SK-N-SH (cell line): ENCODE results near the gene THADA. TPM values are rescaled to one million over a fixed set of nuclear protein-coding genes. Genes with fewer than 3 reads are reported as not detected.

Experiments used
- CTCF ChIA-PET: fragments of 300-600, 350-600 bp; formaldehyde crosslinking; extraction: SDS; loops from one replicate; lab custom pipeline; 2021; lab: Yijun Ruan, JAX
- POLR2A ChIA-PET: fragments of 350-600 bp; sonication (Branson Sonifier 250); formaldehyde crosslinking; extraction: SDS; loops from one replicate; lab custom pipeline; 2020; ENCODE audit warnings: antibody characterized with exemption, inconsistent platforms; lab: Yijun Ruan, JAX
- DNase-seq: peaks from one replicate; pipeline ENCODE4 v3.0.0; 2012
- H2AFZ ChIP-seq: fragments of 200-600 bp; sonication (generic); 2 replicates; pipeline ENCODE4 v1.8.1; 2016; ENCODE audit warnings: antibody characterized with exemption, mild to moderate bottlenecking, low read depth
- H3F3A ChIP-seq: fragments of 200-600 bp; sonication (generic); replicated peaks from 2 replicates; pipeline ENCODE3; 2016; ENCODE audit warnings: antibody characterized with exemption, mild to moderate bottlenecking; ENCODE audit not compliant: insufficient read depth
- H3K27ac ChIP-seq, 2 experiments: fragments of 200-500 bp in 1 of 2; fragments of 200-600 bp in 1 of 2; sonication (Bioruptor generic) in 1 of 2; sonication (generic), shearing (Covaris generic) in 1 of 2; 2 replicates each; pipeline versions ENCODE4 v1.5.1 to v1.6.1; 2014 to 2016; ENCODE audit warnings: low read depth in 2 of 2, inconsistent platforms in 1 of 2, low read length in 1 of 2, mild to moderate bottlenecking in 1 of 2, mixed read lengths in 1 of 2
- H3K27me3 ChIP-seq: fragments of 200-600 bp; sonication (generic), shearing (Covaris generic); 2 replicates; pipeline ENCODE4 v1.6.1; 2016; ENCODE audit warnings: mixed run types; ENCODE audit not compliant: insufficient read depth
- H3K36me3 ChIP-seq, 2 experiments: fragments of 200-500 bp in 1 of 2; fragments of 200-600 bp in 1 of 2; sonication (Bioruptor generic) in 1 of 2; sonication (generic) in 1 of 2; replicated peaks in 1 of 2; 2 replicates each; pipeline versions ENCODE3 to v1.5.1; 2014 to 2016; ENCODE audit warnings: low read length in 1 of 2, mild to moderate bottlenecking in 1 of 2; ENCODE audit not compliant: insufficient read depth in 2 of 2, control insufficient read depth in 1 of 2
- H3K4me1 ChIP-seq, 2 experiments: fragments of 200-500 bp in 1 of 2; fragments of 200-600 bp in 1 of 2; sonication (Bioruptor generic) in 1 of 2; sonication (generic), shearing (Covaris generic) in 1 of 2; 2 replicates each; pipeline versions ENCODE4 v1.5.1 to v1.6.1; 2014 to 2016; ENCODE audit warnings: low read depth in 1 of 2, low read length in 1 of 2, mixed run types in 1 of 2; ENCODE audit not compliant: insufficient read depth in 2 of 2, control insufficient read depth in 1 of 2
- H3K4me2 ChIP-seq: fragments of 200-600 bp; sonication (generic), shearing (Covaris generic); 2 replicates; pipeline ENCODE4 v1.6.1; 2017; ENCODE audit warnings: mixed run types
- H3K4me3 ChIP-seq, 2 experiments: fragments of 200-500 bp in 1 of 2; fragments of 200-600 bp in 1 of 2; sonication (Bioruptor generic) in 1 of 2; sonication (generic), shearing (Covaris generic) in 1 of 2; 2 replicates each; pipeline versions ENCODE4 v1.5.1 to v1.8.1; 2014 to 2016; ENCODE audit warnings: low read depth in 2 of 2, inconsistent platforms in 1 of 2, low read length in 1 of 2, mild to moderate bottlenecking in 1 of 2, mixed read lengths in 1 of 2, moderate library complexity in 1 of 2
- H3K79me2 ChIP-seq: fragments of 200-600 bp; sonication (generic); 2 replicates; pipeline ENCODE4 v1.8.1; 2017; ENCODE audit warnings: mild to moderate bottlenecking; ENCODE audit not compliant: insufficient read depth
- H3K9ac ChIP-seq: fragments of 200-600 bp; sonication (generic); 2 replicates; pipeline ENCODE4 v1.6.1; 2017; ENCODE audit warnings: mixed run types
- H3K9me2 ChIP-seq: fragments of 200-600 bp; sonication (generic); 2 replicates; pipeline ENCODE4 v1.6.1; 2017; ENCODE audit warnings: mixed run types
- H3K9me3 ChIP-seq: fragments of 200-600 bp; sonication (generic); 2 replicates; pipeline ENCODE4 v1.6.1; 2017; ENCODE audit warnings: mixed run types, mild to moderate bottlenecking, moderate library complexity
- H4K20me1 ChIP-seq: fragments of 200-600 bp; sonication (generic); 2 replicates; pipeline ENCODE4 v1.6.1; 2017; ENCODE audit warnings: mild to moderate bottlenecking, mixed run types; ENCODE audit not compliant: insufficient read depth
- CHD2 ChIP-seq: fragments of 150-350 bp; IDR thresholded peaks from 2 replicates; pipeline ENCODE4 v1.6.1; 2018; ENCODE audit warnings: low read length; ENCODE audit not compliant: partially characterized antibody
- ELF1 ChIP-seq: IDR thresholded peaks from 2 replicates; pipeline ENCODE4 v1.4.0; 2012
- EP300 ChIP-seq, 2 experiments: IDR thresholded peaks; 2 replicates each; pipeline versions ENCODE4 v1.4.0 to v1.6.1; 2012; ENCODE audit warnings: borderline replicate concordance in 1 of 2, low read depth in 1 of 2, low read length in 1 of 2
- FOXM1 ChIP-seq: IDR thresholded peaks from 2 replicates; pipeline ENCODE4 v1.4.0; 2012; ENCODE audit warnings: low read depth, mild to moderate bottlenecking
- GABPA ChIP-seq: IDR thresholded peaks from 2 replicates; pipeline ENCODE4 v1.4.0; 2012; ENCODE audit warnings: low read depth, mild to moderate bottlenecking
- GATA2 ChIP-seq: sonication (generic); formaldehyde crosslinking; IDR thresholded peaks from 2 replicates; pipeline ENCODE4 v1.5.0; 2020; ENCODE audit warnings: mild to moderate bottlenecking, missing genetic modification reagents
- JUND ChIP-seq: IDR thresholded peaks from 2 replicates; pipeline ENCODE4 v1.4.0; 2012
- MEF2A ChIP-seq: IDR thresholded peaks from 2 replicates; pipeline ENCODE4 v1.4.0; 2012; ENCODE audit warnings: low read depth, borderline replicate concordance
- NFIC ChIP-seq: IDR thresholded peaks from 2 replicates; pipeline ENCODE4 v1.4.0; 2012; ENCODE audit warnings: borderline replicate concordance
- POLR2AphosphoS5 ChIP-seq: IDR thresholded peaks from 2 replicates; pipeline ENCODE4 v1.6.1; 2012; ENCODE audit warnings: low read depth, low read length
- RCOR1 ChIP-seq: fragments of 150-350 bp; IDR thresholded peaks from 2 replicates; pipeline ENCODE4 v1.6.1; 2017; ENCODE audit warnings: antibody characterized with exemption, low read length
- RXRA ChIP-seq: IDR thresholded peaks from 2 replicates; pipeline ENCODE4 v1.4.0; 2012; ENCODE audit warnings: low read depth, mild to moderate bottlenecking, borderline replicate concordance
- SIN3A ChIP-seq: IDR thresholded peaks from 2 replicates; pipeline ENCODE4 v1.6.1; 2012; ENCODE audit warnings: low read depth, mild to moderate bottlenecking, low read length, moderate library complexity, borderline replicate concordance
- SMC3 ChIP-seq: IDR thresholded peaks from 2 replicates; pipeline ENCODE4 v1.6.1; 2012; ENCODE audit warnings: low read depth, low read length, improper control_type of control experiment
- TCF12 ChIP-seq: IDR thresholded peaks from 2 replicates; pipeline ENCODE4 v1.4.0; 2012
- TEAD4 ChIP-seq: IDR thresholded peaks from 2 replicates; pipeline ENCODE4 v1.4.0; 2012; ENCODE audit warnings: mild to moderate bottlenecking, borderline replicate concordance; ENCODE audit not compliant: insufficient read depth
- YY1 ChIP-seq: IDR thresholded peaks from 2 replicates; pipeline ENCODE4 v1.4.0; 2012; ENCODE audit warnings: low read depth, mild to moderate bottlenecking
- WGBS: methylation state at CpG from one replicate; pipeline ENCODE4 v1.1.6; 2017; ENCODE audit warnings: low lambda C conversion rate; 5-methylcytosine and 5-hydroxymethylcytosine counted together
- polyA plus RNA-seq, 3 experiments: library from polyadenylated mRNA; depleted of rRNA; stranded (reverse); fragments of >200 nt; gene quantifications; 2 replicates each; pipeline ENCODE4 v1.2.3, GENCODE V29; 2012
- TF ChIP-seq, protein P1 (sequence below): IDR thresholded peaks from 2 replicates; pipeline ENCODE4; 2012
- TF ChIP-seq, protein P2 (sequence below): IDR thresholded peaks from 2 replicates; pipeline ENCODE4 v1.4.0; 2012; ENCODE audit warnings: low read depth, borderline replicate concordance
- TF ChIP-seq, protein P3 (sequence below): IDR thresholded peaks from 2 replicates; pipeline ENCODE4 v1.4.0; 2012; ENCODE audit warnings: low read depth, borderline replicate concordance
- TF ChIP-seq, protein P4 (sequence below): IDR thresholded peaks from 2 replicates; pipeline ENCODE4 v1.4.0; 2012; ENCODE audit warnings: low read depth

THADA gene
- polyA plus RNA-seq, 1 of the 3 experiments (the other 2 are of a cell fraction), result 25.6 TPM

DNA sequence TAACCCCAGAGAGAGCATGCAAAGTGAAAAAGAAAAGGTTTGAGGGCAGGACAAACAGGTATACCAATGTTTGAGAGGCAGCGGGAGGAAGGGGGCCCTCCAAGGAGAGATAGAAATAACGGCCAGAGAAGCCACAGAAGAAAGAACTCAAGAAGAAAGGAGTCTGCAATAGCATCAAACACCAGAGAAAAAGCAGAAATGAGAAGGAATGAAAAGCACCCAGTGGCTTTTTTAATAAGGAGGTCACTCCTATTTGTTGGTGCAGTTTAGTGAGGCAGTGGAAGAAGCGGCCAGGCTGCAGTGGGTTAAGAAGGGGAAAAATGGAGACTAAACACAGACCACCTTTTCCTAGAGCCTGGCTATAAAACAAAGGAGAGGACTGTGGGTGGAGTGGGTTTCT lies 177.2 kb downstream of the THADA start (continued):
- TF ChIP-seq MEF2A (no peak), ELF1 (no peak)

DNA sequence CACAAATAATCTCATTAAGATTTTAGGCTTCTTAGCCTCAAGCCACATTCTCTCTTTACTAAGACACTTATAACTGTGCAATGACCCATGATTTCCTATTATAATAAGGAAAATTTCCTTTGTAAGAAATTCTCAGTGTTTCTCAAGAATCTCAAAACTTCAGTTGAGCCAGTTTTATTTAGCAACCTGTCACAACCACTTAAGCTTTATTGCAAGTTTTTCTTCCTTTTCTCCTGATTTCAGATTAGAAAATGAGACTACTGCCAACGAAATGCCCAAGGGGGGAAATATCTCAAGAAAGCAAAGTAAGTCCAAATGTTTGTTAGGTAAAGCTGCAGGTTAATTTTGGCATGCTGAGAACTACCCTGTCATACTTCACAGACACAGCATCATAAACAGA lies 178.5 kb downstream of the THADA start:
- Histone ChIP-seq H2AFZ (no peak overlapping the region), H3F3A (no peaks in the 10 kb centered on the region), H3K9me3 (no peaks in the 10 kb centered on the region), H3K9me2 (no peaks in the 10 kb centered on the region), H3K79me2 (no peaks in the 10 kb centered on the region), H3K27ac (peak overlapping the region; percentile 7 to 66; a peak in 3 of 4 replicates), H3K9ac (no peak overlapping the region), H3K4me1 (peaks cover 30 to 40% of the 10 kb centered on the region in 2 experiments), H3K4me2 (no peak overlapping the region), H3K36me3 (peaks cover 8 to 9% of the 10 kb centered on the region in 2 experiments), H4K20me1 (no peaks in the 10 kb centered on the region), H3K27me3 (no peaks in the 10 kb centered on the region), H3K4me3 (no peak overlapping the region)
- ChIA-PET CTCF (interaction anchor here (0.7 kb wide), 1 partner anchor 188 kb away, joined by 3 read pairs; no protein-coding TSS in a partner anchor), POLR2A (no interaction called here)
- TF ChIP-seq TCF12 (peak; percentile 42; the same call in 1 of the 2 replicates), CHD2 (no peak), JUND (0 out of 2 replicates have a peak, but pooled peaks have one; percentile 11), TEAD4 (no peak)
- TF ChIP-seq, protein P1, sequence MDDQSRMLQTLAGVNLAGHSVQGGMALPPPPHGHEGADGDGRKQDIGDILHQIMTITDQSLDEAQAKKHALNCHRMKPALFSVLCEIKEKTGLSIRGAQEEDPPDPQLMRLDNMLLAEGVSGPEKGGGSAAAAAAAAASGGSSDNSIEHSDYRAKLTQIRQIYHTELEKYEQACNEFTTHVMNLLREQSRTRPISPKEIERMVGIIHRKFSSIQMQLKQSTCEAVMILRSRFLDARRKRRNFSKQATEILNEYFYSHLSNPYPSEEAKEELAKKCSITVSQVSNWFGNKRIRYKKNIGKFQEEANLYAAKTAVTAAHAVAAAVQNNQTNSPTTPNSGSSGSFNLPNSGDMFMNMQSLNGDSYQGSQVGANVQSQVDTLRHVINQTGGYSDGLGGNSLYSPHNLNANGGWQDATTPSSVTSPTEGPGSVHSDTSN, result peak; percentile 68
- TF ChIP-seq, protein P2, sequence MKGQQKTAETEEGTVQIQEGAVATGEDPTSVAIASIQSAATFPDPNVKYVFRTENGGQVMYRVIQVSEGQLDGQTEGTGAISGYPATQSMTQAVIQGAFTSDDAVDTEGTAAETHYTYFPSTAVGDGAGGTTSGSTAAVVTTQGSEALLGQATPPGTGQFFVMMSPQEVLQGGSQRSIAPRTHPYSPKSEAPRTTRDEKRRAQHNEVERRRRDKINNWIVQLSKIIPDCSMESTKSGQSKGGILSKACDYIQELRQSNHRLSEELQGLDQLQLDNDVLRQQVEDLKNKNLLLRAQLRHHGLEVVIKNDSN, result no peak
- DNase-seq, result no peak
- 49% methylated on average over 1 of the region's 1 CpG for WGBS

DNA sequence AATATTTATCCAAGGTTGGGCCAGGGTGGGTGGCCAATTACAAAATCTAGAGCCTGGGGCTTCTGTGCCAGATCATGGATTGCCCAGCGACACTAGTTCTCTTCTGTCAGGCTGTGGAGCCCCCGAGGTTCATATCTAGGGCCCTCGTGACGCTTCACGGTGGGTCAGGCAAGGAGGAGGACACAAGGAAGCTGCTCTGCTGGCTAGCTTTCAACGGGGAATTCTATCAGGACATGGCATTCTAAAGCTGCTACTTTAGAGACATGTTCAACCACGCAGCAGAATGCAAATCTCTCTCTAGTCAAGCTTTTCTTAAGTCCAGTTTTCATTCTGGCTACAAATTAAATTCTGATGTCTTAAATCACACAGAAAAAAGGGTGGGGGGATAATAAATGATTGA lies 180.2 kb downstream of the THADA start:
- H3K27ac ChIP-seq, result peak overlapping the region in 1 of 2 experiments; percentile 66; a peak in 2 of 4 replicates
- no peak overlapping the region for H3K4me2 ChIP-seq
- no peak overlapping the region for H3K9ac ChIP-seq
- H4K20me1 ChIP-seq, result no peaks in the 10 kb centered on the region
- POLR2A ChIA-PET, result no interaction called here
- H3K9me3 ChIP-seq, result no peaks in the 10 kb centered on the region
- H3K79me2 ChIP-seq, result no peaks in the 10 kb centered on the region
- H2AFZ ChIP-seq, result no peak overlapping the region
- H3K27me3 ChIP-seq, result no peaks in the 10 kb centered on the region
- H3K9me2 ChIP-seq, result no peaks in the 10 kb centered on the region
- peaks cover 30 to 36% of the 10 kb centered on the region in 2 experiments for H3K4me1 ChIP-seq
- CTCF ChIA-PET, result interaction anchor here (1.0 to 1.9 kb wide), 3 partner anchors 8 to 69 kb away, joined by 3 to 5 read pairs (median 3); no protein-coding TSS in a partner anchor
- peaks cover 4 to 6% of the 10 kb centered on the region in 2 experiments for H3K36me3 ChIP-seq
- peaks cover 4% of the 10 kb centered on the region for H3F3A ChIP-seq
- no peak overlapping the region for H3K4me3 ChIP-seq
- TF ChIP-seq, protein P3, sequence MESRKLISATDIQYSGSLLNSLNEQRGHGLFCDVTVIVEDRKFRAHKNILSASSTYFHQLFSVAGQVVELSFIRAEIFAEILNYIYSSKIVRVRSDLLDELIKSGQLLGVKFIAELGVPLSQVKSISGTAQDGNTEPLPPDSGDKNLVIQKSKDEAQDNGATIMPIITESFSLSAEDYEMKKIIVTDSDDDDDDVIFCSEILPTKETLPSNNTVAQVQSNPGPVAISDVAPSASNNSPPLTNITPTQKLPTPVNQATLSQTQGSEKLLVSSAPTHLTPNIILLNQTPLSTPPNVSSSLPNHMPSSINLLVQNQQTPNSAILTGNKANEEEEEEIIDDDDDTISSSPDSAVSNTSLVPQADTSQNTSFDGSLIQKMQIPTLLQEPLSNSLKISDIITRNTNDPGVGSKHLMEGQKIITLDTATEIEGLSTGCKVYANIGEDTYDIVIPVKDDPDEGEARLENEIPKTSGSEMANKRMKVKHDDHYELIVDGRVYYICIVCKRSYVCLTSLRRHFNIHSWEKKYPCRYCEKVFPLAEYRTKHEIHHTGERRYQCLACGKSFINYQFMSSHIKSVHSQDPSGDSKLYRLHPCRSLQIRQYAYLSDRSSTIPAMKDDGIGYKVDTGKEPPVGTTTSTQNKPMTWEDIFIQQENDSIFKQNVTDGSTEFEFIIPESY, result no peak
- TF ChIP-seq NFIC (no peak), GABPA (no peak), CHD2 (no peak), EP300 (IDR thresholded peaks at IDR 0.05; ENCODE audit: borderline replicate concordance in 1 of 2, low read depth in 1 of 2, low read length in 1 of 2) (no peak), GATA2 (CRISPR knock-in tag) (no peak), YY1 (no peak), JUND (no peak), RCOR1 (no peak), RXRA (no peak), SIN3A (no peak), SMC3 (no peak), FOXM1 (no peak), POLR2AphosphoS5 (no peak), TCF12 (no peak), ELF1 (no peak)
- TF ChIP-seq, protein P1, result no peak
- TF ChIP-seq, protein P4, sequence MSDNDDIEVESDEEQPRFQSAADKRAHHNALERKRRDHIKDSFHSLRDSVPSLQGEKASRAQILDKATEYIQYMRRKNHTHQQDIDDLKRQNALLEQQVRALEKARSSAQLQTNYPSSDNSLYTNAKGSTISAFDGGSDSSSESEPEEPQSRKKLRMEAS, result no peak
- DNase-seq, result no peak
- WGBS, result 76% methylated on average over 7 of the region's 7 CpGs
